ENCODE results near the gene LTF.

LTF gene

GRCh38 chr3:46469680-46470357 is 5.1 kb upstream of the LTF start:
- no peak for DNase-seq (ENCODE audit: low read depth in 2 of 2)

- DNase-seq (ENCODE audit: low read depth in 2 of 2), result no peak
These were observed 4.3 kb upstream of the LTF start for GRCh38 chr3:46468753-46469600.

- no peak for DNase-seq (ENCODE audit: low read depth in 2 of 2)
These were observed 2.9 kb upstream of the LTF start for GRCh38 chr3:46467562-46467961.

GRCh38 chr3:46466871-46467403 is 2.2 kb upstream of the LTF start:
- no peak for DNase-seq (ENCODE audit: low read depth in 2 of 2)

DNA sequence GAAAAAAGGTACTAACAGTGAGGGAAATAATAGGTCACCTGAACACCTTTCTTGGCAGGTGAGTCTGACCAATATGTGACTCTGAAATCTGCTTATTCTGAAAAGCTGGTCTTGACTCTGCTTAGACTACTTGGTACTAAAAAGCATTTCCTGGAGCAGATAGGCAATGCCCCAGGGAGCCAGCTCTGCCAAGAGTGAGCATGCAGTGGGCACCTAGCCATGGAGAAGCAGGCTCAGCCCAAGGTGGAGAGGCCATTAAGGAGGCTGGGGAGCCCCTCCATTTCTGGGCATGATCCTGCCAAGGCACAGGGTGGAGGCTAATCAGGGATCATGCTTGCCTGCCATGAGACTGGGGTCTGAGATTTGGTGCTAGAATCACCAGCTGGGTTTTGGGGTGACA is 1.6 kb upstream of the LTF start:
- DNase-seq (ENCODE audit: low read depth in 2 of 2), result no peak

DNA sequence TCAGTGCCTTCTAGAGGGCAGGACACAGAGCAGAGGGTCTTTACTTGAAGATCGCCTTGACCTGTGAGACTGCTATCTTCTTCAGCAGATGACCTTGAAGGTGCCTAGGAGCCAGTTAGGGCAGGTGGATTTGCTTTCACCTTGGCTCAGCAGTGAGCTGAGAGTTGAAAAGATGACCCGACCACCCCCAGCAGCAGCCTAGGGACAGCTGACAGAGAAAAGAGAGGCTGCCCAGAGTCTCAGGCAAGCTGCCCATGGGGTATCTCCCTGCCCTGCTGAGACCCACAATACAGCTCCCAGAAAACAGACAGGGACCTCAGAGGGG is 453 bp upstream of the LTF start:
- no peak for DNase-seq (ENCODE audit: low read depth in 2 of 2)

DNA sequence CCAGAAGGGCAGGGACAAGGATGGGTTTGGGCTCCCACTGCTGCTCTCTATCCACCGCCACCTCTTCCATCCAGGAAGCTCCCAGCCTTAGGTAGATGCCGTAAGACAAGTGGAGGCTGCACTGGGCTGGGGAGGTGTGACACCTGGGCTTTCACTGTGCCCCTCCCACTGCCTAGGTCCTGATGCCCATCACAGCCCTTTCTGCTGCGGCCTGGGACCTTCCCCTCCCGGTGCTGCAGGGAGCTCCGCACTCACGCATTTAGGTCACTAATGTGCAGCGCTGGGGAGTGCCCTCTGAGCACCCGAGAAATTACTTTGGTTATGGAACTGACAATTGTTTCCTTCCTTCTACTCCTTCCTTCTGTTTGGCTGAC is 850 bp downstream of the LTF start:
- DNase-seq (ENCODE audit: low read depth in 2 of 2), result no peak

- no peak for DNase-seq (ENCODE audit: low read depth in 2 of 2)
These were observed 1.4 kb downstream of the LTF start for GRCh38 chr3:46463120-46463867.

GRCh38 chr3:46462511-46462910 is 2.2 kb downstream of the LTF start:
- no peak for DNase-seq (ENCODE audit: low read depth in 2 of 2)

DNA sequence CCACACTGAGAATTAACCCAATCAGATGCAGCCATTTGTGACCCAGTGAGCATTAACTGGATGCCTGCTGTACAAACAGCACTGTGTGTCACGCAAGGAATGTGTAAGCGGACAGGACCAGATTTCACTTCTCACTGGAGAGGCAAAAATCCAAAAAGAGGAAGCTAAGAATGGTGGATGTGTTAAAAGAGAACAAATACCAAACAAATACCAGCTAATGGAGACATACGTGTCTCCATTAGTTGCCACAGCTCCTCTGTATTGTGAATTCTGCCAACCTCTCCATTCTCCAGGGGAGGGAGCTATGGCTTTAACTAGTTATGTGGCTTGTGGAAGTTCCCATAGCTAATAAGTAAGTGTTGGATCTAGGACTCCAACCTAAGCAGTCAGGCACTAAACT is 2.6 kb downstream of the LTF start:
- DNase-seq (ENCODE audit: low read depth in 2 of 2), result no peak

DNA sequence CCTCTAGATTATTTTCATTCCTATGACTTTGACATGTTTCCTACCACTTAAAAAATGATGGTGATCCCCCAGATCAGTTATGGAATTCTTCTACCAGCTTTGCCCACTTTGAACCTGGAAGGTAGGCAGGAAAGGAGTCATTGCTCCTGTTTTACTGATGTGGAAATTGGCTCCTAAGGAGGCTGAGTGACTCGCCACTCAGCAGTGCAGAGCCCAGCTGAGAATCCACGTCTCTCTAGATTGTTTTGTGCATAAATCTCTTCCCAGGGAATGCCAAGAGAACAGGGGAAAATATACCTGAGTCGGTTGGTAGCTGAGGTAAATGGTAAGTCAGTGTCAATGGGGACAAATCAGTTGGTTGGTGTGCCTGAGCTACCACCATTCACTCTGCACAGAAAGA is 4.7 kb downstream of the LTF start:
- no peak for DNase-seq (ENCODE audit: low read depth in 2 of 2)

- no peak for DNase-seq (ENCODE audit: low read depth in 2 of 2)
These were observed 8.6 kb downstream of the LTF start for GRCh38 chr3:46456118-46456517.

- no peak for DNase-seq (ENCODE audit: low read depth in 2 of 2)
These were observed 9.2 kb downstream of the LTF start for GRCh38 chr3:46455231-46456115.

- no peak for DNase-seq (ENCODE audit: low read depth in 2 of 2)
These were observed 10.1 kb downstream of the LTF start for GRCh38 chr3:46454606-46455005.

DNA sequence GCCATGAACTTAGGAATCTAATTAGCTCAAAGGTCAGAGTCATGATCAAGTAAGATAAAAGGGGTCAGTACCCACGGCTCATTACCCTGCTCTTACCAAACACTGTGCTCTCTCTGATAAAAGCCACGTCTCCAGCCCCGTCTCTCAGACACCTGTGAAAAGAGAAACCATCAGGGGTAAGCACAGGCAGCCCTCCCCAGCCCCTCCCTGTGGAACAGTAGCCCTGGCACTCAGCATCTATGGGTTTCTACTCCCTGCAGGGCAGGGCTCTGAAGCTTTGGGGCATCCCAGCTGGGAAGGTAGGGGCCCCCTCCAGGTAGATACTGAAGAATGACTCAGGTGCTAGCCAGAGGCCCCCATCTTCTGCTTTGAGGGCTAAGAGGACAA is 10.5 kb downstream of the LTF start:
- DNase-seq (ENCODE audit: low read depth in 2 of 2), result no peak

- no peak for DNase-seq (ENCODE audit: low read depth in 2 of 2)
These were observed 11.0 kb downstream of the LTF start for GRCh38 chr3:46453526-46454208.

DNA sequence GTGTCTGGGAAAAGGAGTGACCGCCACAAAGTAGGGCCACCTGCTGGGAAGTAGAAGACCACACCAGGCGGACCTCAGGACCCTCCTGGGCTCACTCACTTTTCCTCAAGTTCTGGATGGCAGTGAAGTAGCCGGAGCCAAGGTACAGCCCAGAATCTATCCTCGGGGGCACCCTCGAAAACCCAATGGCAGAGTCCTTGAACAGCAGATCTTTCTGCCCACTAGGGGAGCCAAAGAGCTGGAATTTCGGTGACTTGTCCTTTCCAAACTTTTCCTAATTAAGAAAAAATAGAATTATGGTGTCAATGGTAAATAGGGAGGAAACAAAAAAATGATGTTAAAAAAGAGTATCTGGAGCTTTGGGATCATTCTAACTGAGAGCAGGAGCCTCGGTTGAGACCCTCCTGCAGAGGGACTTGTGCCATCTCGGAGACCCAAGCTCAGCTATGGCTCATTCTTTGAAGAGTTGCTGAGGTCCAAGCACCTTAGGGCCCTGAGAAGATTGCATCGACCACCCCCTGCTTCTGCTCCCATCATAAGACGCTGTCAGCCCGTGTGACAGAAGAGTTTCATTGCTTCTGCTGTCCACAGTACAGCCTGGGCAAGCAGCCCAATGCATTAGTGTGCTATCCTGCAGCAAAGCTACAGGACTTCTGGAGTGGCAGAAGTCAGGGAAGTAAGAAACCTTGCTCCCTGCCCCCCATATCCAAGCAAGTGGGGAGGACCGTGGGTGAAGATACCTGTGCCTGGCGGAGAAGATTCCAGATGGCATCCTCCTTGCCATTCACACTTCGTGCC is 14.8 kb downstream of the LTF start:
- DNase-seq (ENCODE audit: low read depth in 2 of 2), result no peak

DNA sequence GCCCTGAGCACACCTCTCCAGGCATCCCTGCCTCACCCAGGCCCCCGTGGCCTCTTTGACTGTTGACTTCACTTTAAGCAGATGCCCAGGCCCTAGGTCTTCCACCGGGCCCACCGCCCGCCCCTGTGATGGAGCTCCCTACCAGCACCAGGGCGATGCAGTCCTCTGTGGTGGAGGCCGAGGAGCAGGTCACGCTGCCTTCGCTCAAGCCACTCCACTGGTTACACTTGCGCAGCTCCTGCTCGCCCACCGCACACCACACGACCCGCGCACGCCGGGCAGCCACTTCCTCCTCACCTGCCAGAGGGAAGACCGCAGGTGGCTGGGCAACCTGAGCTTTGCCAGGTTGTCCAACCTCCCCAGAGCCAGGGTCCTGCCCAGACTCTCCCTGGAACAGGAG is 16.0 kb downstream of the LTF start:
- no peak for DNase-seq (ENCODE audit: low read depth in 2 of 2)

GRCh38 chr3:46447228-46447985 is 17.3 kb downstream of the LTF start:
- no peak for DNase-seq (ENCODE audit: low read depth in 2 of 2)
